ENCODE results near the gene REEP5.
"Not testable (repeated sequence)": the region's sequence is repeated elsewhere in the genome, so short reads cannot be mapped to it uniquely, and the experiment has no call there.

Gene REEP5

DNA sequence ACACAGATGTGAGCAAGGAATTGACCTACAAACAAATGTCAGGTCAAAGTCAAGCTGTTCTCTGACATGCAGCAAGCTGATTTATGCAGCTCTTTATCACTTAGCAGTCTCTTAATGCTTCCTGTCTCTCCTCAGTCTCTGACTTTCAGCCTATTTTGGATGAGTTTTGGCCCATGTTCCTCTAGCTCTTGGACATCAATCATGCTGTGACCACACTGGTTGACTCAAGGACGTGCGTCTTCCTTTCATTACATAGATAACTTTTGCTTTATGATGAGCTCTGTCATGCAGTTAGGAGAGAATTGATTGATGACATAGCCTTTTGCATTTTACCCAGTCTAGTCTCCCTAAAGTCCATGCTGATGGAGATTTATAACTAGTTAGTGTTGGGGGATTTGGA lies 9.4 kb upstream of the REEP5 start:
- no peak for DNase-seq

DNA sequence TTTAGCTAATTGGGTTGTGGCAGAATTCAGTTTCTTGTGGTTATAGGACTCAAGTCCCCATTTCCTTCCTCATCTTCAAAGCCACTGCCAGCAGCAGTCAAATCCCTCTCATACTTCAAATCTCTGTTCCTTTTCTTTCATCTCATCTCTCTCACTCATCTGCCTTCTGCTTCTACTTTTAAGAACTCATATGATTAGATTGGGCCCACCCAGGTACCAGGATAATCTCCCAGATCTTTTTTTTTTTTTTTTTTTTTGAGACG lies 8.0 kb upstream of the REEP5 start:
- no peak for DNase-seq

DNA sequence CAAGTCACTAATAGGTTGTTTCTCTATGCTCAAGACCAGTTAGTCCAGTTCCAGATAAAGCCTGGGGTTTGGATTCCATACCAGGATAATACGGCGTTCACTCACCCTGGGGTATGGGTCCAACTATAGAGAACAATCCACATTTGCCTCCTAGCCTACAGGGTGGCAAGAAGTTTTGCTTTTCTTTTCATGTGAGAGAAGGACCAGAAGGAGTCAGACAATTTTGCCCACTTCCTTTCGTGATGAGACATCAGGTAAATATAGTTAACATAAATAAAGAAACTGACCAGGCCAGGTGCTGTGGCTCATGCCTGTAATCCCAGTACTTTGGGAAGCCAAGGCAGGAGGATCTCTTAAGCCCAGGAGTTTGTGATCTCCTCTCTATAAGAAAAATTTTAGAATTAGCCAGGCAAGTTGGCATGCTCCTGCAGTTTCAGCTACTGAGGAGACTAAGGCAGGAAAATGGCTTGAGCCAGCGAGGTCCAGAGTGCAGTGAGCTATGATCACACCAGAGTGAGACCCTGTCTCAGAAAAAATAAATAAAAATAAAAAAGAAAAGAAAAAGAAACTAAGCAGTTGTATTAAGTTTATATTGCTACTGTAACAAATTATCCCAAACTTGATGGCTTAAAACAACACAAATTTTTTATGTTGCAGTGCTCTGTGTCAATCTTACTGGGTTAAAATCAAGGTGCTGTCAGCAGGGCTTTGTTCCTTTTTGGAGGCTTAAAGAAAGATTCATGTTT lies 7.5 kb upstream of the REEP5 start:
- no peak for DNase-seq

DNA sequence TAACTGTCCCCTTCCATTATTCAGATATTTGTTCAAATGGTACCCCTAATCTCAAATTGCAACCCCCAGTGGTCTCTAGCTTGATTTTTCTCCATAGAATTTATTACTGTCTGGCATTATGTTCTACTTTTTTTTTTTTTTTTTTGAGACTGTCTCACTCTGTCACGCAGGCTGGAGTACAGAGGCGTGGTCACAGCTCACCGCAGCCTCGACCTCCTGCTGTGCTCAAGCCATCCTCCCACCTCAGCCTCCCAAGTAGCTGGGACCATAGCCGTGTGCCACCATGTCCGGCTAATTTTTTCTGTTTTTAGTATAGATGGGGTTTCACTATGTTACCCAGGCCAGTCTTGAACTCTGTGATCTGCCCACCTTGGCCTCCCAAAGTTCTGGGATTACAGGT lies 2.0 kb upstream of the REEP5 start:
- DNase-seq: no peak

DNA sequence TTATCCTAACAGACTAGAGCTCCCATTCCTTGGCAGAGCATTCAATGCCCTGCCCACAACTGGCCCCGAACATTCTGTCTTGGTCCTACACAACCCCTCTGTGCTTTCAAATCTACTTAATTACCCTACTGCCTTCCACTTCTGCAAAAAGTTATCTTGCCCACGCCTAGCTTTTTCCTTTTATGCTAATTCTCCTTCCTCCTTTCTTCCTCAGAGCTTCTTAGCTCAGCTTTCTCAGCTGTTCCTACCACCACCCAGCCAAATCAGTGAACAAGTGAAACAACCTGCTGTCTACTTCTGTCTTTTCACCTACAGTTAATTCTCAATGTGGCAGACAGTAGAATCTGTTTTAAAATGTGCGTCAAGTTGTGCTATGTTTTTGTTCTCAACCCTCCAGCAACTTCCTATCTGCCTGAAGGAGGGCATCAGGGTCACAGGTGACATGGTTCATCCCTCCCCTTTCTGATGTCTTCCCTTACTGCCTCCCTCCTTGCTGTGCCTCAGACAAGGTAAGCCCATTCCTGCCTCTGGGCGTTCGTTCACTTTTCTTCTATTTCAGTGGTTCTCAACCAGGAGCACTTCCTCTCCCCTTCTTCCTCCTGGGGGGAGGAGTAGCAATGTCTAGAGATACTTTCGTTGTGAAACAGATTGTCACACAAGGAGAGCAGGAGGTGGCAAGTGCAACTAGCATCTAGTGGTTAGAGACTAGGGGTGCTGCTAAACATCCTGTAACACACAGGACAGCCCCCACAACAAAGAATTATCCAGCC lies 1.3 kb upstream of the REEP5 start:
- DNase-seq: no peak

DNA sequence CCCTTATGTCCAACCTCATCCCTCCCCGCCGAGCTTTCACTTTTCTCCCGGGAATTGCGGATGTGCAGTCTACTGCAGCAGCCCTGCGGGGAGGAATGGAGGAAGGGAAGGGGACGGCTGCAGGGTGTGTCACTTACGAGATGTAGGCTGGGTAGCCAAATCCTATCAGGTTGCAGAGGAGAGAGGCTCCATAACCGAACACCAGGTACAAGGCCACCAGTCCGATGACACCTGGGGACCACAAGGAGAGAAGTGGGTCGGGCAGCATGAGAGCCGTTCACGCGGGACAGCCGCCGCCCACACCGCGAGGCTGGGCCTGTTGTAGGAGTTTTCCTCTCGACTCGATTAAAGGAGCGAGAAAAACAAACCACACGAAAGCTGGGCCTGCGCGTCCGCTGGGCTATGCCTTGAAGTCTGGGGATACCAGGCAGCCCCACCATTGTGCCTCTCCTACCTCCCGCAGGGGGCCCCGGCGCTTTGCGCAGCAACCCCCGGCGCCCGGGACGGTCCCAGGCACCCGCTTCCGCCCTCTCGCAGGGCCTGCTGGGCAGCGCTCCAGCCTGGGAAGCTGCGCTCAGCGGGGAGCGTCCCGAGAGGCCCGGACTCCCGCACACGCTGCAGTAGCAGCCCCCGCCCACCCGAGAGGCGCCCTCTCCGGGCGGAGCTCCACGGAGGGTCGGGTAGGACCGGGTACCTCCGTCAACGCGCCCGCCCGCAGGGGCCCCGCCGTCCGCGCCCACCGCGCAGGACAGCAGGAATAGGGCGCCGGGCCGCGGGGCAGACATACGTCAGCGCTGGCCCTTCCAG lies 798 bp downstream of the REEP5 start:
- peak; percentile 34 for DNase-seq

DNA sequence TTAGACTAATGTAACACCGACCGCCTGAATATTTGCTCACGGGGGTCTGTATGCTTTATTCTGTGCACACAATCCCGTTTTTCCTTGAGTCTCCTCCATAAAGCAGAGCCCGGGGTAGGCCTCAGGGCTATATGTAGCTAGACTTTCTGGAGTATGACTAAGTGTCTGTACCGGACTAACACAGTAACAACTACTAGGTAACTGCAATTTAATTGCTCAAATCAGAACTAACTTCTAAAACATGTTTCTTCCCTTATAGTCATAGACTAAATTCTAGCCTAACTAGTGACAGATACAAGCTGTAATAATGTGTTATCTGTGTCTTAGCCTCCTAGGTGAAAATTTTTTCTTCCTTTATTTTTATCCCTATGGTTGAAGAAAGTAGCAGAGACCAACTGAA lies 2.1 kb downstream of the REEP5 start:
- DNase-seq: no peak

DNA sequence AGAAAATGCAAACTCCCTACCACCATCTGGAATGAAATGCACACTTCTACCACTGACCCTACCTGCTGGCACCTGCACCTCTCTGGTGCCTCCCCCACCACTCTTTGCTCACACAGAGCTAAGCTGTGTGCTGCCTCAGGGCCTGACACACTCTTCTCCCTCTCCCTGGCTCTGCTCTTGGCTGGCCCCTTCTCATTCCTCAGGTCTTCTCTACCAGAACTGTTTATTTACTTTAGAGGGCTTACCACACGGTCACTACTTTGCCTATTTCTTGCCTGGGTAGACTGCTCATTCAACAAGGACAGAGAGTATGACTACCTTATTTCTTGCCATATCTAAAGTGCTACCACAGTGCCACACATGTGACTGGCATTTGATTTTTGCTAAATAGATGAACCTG lies 3.3 kb downstream of the REEP5 start:
- no peak for DNase-seq

DNA sequence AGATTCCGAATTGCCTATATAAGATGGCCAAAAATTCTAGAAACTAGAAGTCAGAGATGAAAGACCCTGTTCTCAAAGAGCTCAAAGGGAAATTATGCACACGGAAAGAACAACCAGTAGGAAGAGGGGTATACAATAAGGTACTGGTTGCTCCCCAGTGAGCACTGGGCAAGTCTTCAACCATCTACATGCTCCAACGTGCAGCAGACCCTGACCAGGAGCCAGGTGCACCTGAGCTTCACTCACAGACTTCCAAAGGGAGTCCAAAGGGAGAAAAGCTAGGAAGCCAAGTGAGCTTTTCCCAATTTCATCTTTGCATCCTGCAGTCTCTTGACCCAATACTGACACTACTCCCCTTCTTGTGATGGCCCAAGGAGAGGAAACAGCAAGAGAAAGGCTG lies 3.9 kb downstream of the REEP5 start:
- DNase-seq: no peak

DNA sequence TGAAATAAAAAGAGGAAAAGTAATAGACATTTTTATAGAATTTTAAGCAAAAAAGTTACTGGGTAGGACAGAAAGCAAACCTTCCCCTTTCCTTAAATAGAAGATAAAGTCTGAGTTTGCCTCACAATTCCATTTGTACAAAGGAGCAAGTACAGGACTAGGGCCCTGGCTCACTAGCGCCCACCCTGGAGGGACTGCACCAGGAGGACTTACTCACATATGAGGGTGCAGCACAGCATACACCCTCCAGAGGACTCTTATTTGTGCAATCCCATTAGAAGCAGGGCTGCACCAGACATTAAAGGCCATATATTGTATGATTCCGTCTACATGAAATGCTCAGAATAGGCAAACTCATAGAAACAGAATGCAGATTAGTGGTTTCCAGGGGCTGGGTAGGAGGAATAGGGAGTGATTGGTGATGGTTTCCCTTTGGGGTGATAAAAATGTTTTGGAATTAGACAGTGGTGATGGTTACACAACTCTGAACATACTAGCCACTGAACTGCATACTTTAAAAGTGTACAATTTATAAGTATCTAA lies 4.5 kb downstream of the REEP5 start:
- DNase-seq: no peak

DNA sequence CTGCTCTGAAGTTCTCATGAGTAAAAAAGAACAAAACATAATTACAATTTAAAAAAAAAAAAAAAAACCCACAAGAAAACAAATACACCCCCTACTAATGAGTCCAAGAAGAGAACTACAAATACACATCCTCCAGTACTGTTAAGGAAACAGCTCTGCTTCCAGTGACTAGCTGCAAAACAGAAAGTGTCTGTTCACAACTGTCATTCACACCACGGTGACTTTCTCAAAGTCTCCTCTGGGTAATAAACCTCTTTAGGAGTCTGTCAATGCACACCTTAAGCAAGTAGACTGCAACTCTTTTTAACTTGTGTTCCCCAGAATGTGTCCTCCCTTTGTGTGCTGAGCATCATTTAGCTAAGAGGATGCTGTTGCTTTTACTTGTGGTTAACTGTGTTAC lies 6.2 kb downstream of the REEP5 start:
- no peak for DNase-seq

DNA sequence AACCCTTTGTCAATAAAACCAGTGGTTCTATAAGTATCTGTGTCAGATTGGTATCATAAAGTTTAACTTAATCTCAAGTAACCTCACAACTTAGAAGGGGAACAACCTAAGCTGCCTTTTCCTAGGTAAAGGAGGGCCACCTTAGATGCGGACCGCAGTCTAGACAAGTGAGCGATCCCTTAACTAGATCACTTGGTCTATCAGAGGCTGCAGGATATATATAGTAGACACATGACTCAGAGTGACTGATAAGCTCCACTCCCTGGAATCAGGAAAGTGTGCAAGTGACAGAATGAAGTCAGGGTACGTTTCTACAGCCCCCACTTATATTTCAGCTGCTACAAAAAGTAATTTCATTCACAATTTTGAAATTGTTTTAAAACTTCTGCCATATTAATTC lies 7.4 kb downstream of the REEP5 start:
- DNase-seq: no peak

DNA sequence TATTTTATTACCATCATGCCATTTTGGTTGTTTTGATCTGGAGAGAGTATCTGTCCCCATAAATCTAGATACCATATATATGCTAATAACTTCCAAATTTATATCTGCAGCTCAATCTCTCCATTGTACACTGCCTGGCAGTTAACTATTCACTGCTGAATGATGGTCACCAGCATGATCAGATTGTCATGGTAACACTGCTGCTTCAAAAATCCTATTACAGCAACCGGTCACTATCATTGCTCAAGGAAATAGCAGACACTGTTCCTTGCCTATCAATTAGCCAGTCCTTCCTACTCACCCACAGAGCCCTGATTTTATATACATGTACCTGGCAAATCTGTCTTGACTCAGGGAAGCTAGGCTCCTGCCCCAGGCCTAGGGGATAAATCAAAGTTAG lies 11.5 kb downstream of the REEP5 start:
- no peak for DNase-seq

DNA sequence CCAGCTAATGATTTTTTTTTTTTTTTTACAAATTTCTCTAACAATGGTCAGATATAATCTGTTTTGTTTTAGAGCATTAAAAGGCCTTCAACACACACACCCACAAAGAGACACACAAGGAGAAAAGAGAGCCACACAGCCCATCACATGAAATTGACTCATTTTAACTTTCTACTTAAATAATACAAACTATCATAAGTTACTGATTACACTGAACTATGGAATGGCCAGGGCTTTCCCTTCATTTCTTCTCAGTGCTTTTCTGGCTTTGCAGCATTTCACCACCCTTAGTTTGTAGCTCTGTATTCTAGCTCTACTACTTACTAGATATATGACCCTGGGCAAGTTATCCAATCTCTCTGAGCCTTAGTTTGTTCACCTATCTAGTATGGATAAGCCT lies 13.2 kb downstream of the REEP5 start:
- DNase-seq: no peak

DNA sequence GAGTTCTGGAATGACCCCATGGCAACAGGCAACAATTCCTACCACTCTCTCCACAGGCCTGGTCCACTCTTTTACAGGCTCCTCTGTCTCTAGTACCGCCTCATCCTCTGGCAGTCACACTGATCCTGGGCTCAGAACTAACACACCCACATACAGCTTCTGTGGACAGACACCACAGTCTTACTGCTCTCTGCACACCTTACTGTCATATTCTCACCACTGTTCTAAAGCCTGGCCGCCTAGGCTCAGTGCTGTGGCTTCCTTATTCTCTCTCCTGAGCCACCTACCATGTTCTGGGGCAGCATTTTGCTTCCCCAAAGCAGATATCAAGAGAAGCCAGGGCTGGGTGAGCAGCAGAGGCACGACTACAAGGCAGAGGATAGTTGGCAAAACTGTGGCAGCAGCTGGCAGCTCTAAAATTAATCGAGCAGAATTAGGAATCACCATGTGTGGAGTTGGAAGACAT lies 14.8 kb downstream of the REEP5 start:
- DNase-seq: no peak

DNA sequence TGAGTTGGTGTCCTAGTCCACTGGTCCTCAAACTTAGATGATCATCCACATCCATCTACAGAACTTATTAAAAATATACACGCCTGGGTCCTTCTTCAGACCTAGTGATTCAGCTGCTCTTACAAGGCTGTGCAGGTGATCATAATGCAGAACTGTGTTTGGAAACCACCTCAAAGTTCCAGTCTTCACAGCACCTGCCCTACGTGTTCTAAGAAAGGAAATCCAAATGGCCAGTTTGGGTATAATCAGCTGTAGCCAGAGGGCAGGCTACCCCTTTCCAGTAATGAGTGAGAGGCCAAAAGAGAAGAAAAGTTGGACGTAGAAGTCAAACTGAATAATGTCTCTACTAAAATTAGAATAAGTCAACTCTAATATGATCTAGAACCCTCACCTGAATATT lies 15.4 kb downstream of the REEP5 start:
- no peak for DNase-seq

DNA sequence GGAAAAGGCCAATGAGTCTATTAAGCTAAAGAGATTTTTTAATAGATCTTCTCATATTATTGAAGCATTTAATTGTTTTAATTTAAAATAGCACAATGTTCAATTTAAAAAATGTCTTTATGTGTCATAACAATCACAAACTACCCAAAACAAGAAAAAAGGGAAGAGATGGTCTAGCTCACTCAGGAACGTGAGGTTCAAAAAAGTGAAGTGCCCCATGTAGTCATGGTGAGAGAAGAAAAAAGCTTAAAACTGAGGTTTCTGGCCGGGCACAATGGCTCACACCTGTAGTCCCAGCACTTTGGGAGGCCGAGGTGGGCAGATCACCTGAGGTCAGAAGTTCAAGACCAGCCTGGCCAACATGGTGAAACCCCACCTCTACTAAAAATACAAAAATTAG lies 17.0 kb downstream of the REEP5 start:
- not testable (repeated sequence) for DNase-seq

DNA sequence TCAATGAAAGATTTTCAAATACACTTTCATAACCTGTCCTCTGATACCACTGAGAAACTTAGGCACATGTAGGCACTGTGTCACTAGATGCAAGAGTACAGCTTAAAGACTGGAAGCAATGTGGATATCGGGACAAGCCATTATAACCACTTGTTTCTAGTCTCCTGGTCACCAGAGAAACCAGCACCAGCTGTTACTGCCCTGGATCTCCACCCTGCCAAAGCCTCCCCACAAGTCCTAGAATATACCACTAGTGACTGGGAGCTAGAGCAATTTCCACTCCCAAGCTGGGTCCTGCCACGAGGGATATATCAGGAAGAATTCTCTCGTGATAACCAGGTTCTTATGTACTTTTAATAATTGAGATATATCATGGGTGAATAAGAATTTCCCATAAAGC lies 19.5 kb downstream of the REEP5 start:
- DNase-seq: no peak

DNA sequence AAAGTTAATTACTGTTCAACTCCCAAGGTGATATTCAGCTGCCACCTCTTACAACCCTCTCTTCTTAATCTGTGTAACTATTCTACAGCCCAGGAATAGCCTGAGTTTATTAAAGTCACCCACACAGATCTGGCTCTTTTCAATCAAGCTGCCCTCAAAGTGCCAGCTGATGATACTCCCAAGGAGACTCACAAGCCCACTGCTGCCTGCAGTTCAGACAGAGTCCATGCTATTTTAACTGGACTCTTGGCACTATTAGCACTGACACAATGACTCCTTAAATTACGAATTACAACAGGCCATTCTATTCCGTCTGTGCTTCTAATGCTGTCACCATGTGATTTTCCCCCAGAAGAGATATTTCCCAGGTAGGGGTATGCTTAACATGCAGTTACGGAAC lies 26.3 kb downstream of the REEP5 start:
- no peak for DNase-seq

DNA sequence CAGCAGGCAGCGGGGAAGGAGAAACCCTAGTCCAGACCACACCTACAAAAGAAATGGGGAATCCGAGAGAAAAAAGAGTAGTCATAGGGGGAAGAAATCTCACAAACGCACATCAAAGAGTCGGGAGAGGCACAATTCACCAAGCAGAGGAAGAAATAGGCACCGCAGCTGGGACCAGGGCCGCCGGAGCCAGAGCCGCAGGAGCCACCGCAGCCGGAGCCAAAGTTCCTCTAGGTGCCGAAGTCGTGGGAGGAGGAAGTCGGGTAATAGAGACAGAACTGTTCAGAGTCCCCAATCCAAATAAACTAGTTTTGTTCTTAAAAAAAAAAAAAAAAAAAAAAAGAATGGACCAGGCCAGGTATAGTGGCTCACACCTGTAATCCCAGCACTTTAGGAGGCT lies 29.3 kb downstream of the REEP5 start:
- no peak for DNase-seq

DNA sequence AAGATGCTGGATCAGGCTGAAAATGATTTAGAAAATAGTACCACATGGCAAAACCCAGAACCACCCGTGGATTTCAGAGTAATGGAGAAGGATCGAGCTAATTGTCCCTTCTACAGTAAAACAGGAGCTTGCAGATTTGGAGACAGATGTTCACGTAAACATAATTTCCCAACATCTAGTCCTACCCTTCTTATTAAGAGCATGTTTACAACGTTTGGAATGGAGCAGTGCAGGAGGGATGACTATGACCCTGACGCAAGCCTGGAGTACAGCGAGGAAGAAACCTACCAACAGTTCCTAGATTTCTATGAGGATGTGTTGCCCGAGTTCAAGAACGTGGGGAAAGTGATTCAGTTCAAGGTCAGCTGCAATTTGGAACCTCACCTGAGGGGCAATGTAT lies 30.0 kb downstream of the REEP5 start:
- DNase-seq: not testable (repeated sequence)

DNA sequence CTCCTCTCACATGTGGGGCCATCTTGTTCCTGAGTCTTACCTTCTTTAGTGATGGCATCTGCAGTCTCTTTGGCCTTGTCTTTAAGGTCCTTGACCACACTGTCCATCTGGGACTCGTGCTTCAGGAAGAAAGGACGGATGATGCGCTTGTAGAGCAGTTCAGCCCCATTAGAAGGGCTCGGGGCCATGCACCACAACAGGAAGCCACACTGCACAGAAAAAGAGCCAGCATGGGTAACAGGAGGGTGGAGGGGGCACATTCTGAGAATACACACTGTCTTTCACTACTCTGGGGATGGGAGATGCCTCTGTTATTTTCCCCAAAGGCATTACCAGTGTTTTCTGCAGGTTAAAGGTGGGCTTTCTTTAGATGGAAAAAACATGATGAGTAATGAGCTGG lies 35.1 kb downstream of the REEP5 start:
- no peak for DNase-seq

DNA sequence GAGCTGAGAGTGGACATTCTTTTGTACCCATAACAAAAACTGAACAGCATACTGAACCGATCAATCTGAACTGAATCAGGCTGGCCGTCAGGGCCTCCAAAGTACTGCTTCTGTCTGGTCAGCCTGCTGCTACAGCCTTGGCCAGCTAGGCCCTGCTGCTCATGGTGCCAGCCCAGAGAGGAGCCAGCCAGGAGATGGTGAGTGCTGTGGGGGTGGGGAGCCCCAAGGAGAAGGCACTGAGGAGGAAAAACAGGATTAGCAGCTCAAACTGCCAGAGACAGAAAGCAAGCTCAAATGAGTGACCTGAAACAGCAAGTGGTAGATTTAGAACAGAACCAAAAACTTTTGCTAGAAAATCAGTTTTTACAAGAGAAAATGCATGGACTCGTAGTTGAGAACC lies 37.0 kb downstream of the REEP5 start:
- DNase-seq: no peak

DNA sequence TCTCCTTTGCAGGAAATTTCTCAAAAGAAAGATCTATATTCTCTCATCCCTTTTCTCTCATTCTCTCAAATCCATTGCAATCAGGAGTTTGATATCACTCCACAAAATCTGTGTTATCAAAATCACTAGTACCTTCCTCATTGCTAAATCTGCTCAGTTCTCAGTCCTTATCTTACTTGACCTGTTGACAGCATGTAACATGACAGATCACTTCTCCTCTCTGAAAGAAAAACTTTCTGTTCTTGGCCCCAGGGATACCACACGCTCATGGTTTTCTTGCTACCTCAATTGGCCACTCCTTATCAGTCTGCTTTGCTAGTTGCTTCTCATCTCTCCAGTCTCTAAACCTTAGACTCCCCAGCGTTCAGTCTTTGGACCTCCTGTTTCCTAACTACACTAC lies 38.8 kb downstream of the REEP5 start:
- DNase-seq: no peak
